Measurements from ENCODE around the gene ARMC2. TPM values are rescaled to one million over a fixed set of nuclear protein-coding genes. Genes with fewer than 3 reads are reported as not detected.

Gene ARMC2
- polyA plus RNA-seq, 2 donors = 1.0 to 1.1 TPM

- Histone ChIP-seq H3K27ac (ENCODE audit: low read depth in 2 of 2, low read length in 1 of 2) (peak overlapping the region in 1 of 2 donors; percentile 11), H3K4me3 (ENCODE audit: low read depth in 1 of 2, low read length in 2 of 2) (no peak overlapping the region), H3K27me3 (ENCODE audit: control insufficient read depth in 1 of 2, insufficient read depth in 2 of 2, low read length in 2 of 2) (no peaks in the 10 kb centered on the region), H3K4me1 (ENCODE audit: control insufficient read depth in 2 of 2, insufficient read depth in 2 of 2, low read length in 1 of 2) (peaks cover 2 to 12% of the 10 kb centered on the region in 2 donors), H3K36me3 (ENCODE audit: control insufficient read depth in 2 of 2, insufficient read depth in 2 of 2, low read length in 1 of 2) (no peaks in the 10 kb centered on the region), H3K9me3 (ENCODE audit: control insufficient read depth in 2 of 2, insufficient read depth in 1 of 2, low read depth in 1 of 2, low read length in 1 of 2) (no peaks in the 10 kb centered on the region)
- 53 to 71% methylated on average over 27 of the region's 27 CpGs for WGBS, 2 donors
Measured at GRCh38 chr6:108952776-108953486, 104.7 kb downstream of the ARMC2 start.

- H3K4me1 ChIP-seq (ENCODE audit: control insufficient read depth in 2 of 2, insufficient read depth in 2 of 2, low read length in 1 of 2) = peaks cover 2 to 7% of the 10 kb centered on the region in 2 donors
- no peak overlapping the region for H3K27ac ChIP-seq (ENCODE audit: low read depth in 2 of 2, low read length in 1 of 2)
- H3K27me3 ChIP-seq (ENCODE audit: control insufficient read depth in 1 of 2, insufficient read depth in 2 of 2, low read length in 2 of 2) = no peaks in the 10 kb centered on the region
- no peaks in the 10 kb centered on the region for H3K9me3 ChIP-seq (ENCODE audit: control insufficient read depth in 2 of 2, insufficient read depth in 1 of 2, low read depth in 1 of 2, low read length in 1 of 2)
- H3K4me3 ChIP-seq (ENCODE audit: low read depth in 1 of 2, low read length in 2 of 2) = no peak overlapping the region
- no peaks in the 10 kb centered on the region for H3K36me3 ChIP-seq (ENCODE audit: control insufficient read depth in 2 of 2, insufficient read depth in 2 of 2, low read length in 1 of 2)
Measured at GRCh38 chr6:108953681-108954080, 105.5 kb downstream of the ARMC2 start.

- H3K4me3 ChIP-seq (ENCODE audit: low read depth in 1 of 2, low read length in 2 of 2) = no peak overlapping the region
- no peak overlapping the region for H3K27ac ChIP-seq (ENCODE audit: low read depth in 2 of 2, low read length in 1 of 2)
- H3K4me1 ChIP-seq (ENCODE audit: control insufficient read depth in 2 of 2, insufficient read depth in 2 of 2, low read length in 1 of 2) = peaks cover 2 to 10% of the 10 kb centered on the region in 2 donors
- no peaks in the 10 kb centered on the region for H3K9me3 ChIP-seq (ENCODE audit: control insufficient read depth in 2 of 2, insufficient read depth in 1 of 2, low read depth in 1 of 2, low read length in 1 of 2)
- H3K27me3 ChIP-seq (ENCODE audit: control insufficient read depth in 1 of 2, insufficient read depth in 2 of 2, low read length in 2 of 2) = no peaks in the 10 kb centered on the region
- H3K36me3 ChIP-seq (ENCODE audit: control insufficient read depth in 2 of 2, insufficient read depth in 2 of 2, low read length in 1 of 2) = no peaks in the 10 kb centered on the region
- 84 to 87% methylated on average over 15 of the region's 15 CpGs for WGBS, 2 donors
Measured at GRCh38 chr6:108955329-108955949, 107.2 kb downstream of the ARMC2 start.

GRCh38 chr6:108957221-108957620 lies 109.0 kb downstream of the ARMC2 start:
- 85 to 88% methylated on average over 4 of the region's 4 CpGs for WGBS, 2 donors
- Histone ChIP-seq H3K27me3 (ENCODE audit: control insufficient read depth in 1 of 2, insufficient read depth in 2 of 2, low read length in 2 of 2) (no peaks in the 10 kb centered on the region), H3K27ac (ENCODE audit: low read depth in 2 of 2, low read length in 1 of 2) (no peak overlapping the region), H3K4me1 (ENCODE audit: control insufficient read depth in 2 of 2, insufficient read depth in 2 of 2, low read length in 1 of 2) (peaks cover 0 to 7% of the 10 kb centered on the region in 2 donors), H3K9me3 (ENCODE audit: control insufficient read depth in 2 of 2, insufficient read depth in 1 of 2, low read depth in 1 of 2, low read length in 1 of 2) (no peaks in the 10 kb centered on the region), H3K36me3 (ENCODE audit: control insufficient read depth in 2 of 2, insufficient read depth in 2 of 2, low read length in 1 of 2) (no peaks in the 10 kb centered on the region), H3K4me3 (ENCODE audit: low read depth in 1 of 2, low read length in 2 of 2) (no peak overlapping the region)

- Histone ChIP-seq H3K27me3 (ENCODE audit: control insufficient read depth in 1 of 2, insufficient read depth in 2 of 2, low read length in 2 of 2) (no peaks in the 10 kb centered on the region), H3K4me3 (ENCODE audit: low read depth in 1 of 2, low read length in 2 of 2) (no peak overlapping the region), H3K4me1 (ENCODE audit: control insufficient read depth in 2 of 2, insufficient read depth in 2 of 2, low read length in 1 of 2) (peaks cover 0 to 2% of the 10 kb centered on the region in 2 donors), H3K9me3 (ENCODE audit: control insufficient read depth in 2 of 2, insufficient read depth in 1 of 2, low read depth in 1 of 2, low read length in 1 of 2) (no peaks in the 10 kb centered on the region), H3K27ac (ENCODE audit: low read depth in 2 of 2, low read length in 1 of 2) (no peak overlapping the region), H3K36me3 (ENCODE audit: control insufficient read depth in 2 of 2, insufficient read depth in 2 of 2, low read length in 1 of 2) (no peaks in the 10 kb centered on the region)
- 90 to 91% methylated on average over 10 of the region's 10 CpGs for WGBS, 2 donors
Measured at GRCh38 chr6:108958900-108959770, 110.9 kb downstream of the ARMC2 start.

GRCh38 chr6:108959972-108960582 lies 111.9 kb downstream of the ARMC2 start:
- H3K9me3 ChIP-seq (ENCODE audit: control insufficient read depth in 2 of 2, insufficient read depth in 1 of 2, low read depth in 1 of 2, low read length in 1 of 2) = no peaks in the 10 kb centered on the region
- H3K4me1 ChIP-seq (ENCODE audit: control insufficient read depth in 2 of 2, insufficient read depth in 2 of 2, low read length in 1 of 2) = peaks cover 0 to 2% of the 10 kb centered on the region in 2 donors
- no peaks in the 10 kb centered on the region for H3K27me3 ChIP-seq (ENCODE audit: control insufficient read depth in 1 of 2, insufficient read depth in 2 of 2, low read length in 2 of 2)
- 82 to 87% methylated on average over 10 of the region's 10 CpGs for WGBS, 2 donors
- no peak overlapping the region for H3K4me3 ChIP-seq (ENCODE audit: low read depth in 1 of 2, low read length in 2 of 2)
- peak overlapping the region; percentile 25 to 45 for H3K27ac ChIP-seq (ENCODE audit: low read depth in 2 of 2, low read length in 1 of 2)
- H3K36me3 ChIP-seq (ENCODE audit: control insufficient read depth in 2 of 2, insufficient read depth in 2 of 2, low read length in 1 of 2) = no peaks in the 10 kb centered on the region

GRCh38 chr6:108960601-108961000 lies 112.4 kb downstream of the ARMC2 start:
- H3K4me3 ChIP-seq (ENCODE audit: low read depth in 1 of 2, low read length in 2 of 2) = no peak overlapping the region
- H3K4me1 ChIP-seq (ENCODE audit: control insufficient read depth in 2 of 2, insufficient read depth in 2 of 2, low read length in 1 of 2) = peaks cover 0 to 2% of the 10 kb centered on the region in 2 donors
- peak overlapping the region in 1 of 2 donors; percentile 50 for H3K27ac ChIP-seq (ENCODE audit: low read depth in 2 of 2, low read length in 1 of 2)
- H3K36me3 ChIP-seq (ENCODE audit: control insufficient read depth in 2 of 2, insufficient read depth in 2 of 2, low read length in 1 of 2) = no peaks in the 10 kb centered on the region
- WGBS, 2 donors = 86 to 89% methylated on average over 7 of the region's 7 CpGs
- no peaks in the 10 kb centered on the region for H3K27me3 ChIP-seq (ENCODE audit: control insufficient read depth in 1 of 2, insufficient read depth in 2 of 2, low read length in 2 of 2)
- no peaks in the 10 kb centered on the region for H3K9me3 ChIP-seq (ENCODE audit: control insufficient read depth in 2 of 2, insufficient read depth in 1 of 2, low read depth in 1 of 2, low read length in 1 of 2)

- 98% methylated on average over 14 of the region's 14 CpGs for WGBS, 2 donors
- H3K36me3 ChIP-seq (ENCODE audit: control insufficient read depth in 2 of 2, insufficient read depth in 2 of 2, low read length in 1 of 2) = no peaks in the 10 kb centered on the region
- H3K4me3 ChIP-seq (ENCODE audit: low read depth in 1 of 2, low read length in 2 of 2) = no peak overlapping the region
- no peaks in the 10 kb centered on the region for H3K27me3 ChIP-seq (ENCODE audit: control insufficient read depth in 1 of 2, insufficient read depth in 2 of 2, low read length in 2 of 2)
- peaks cover 0 to 2% of the 10 kb centered on the region in 2 donors for H3K4me1 ChIP-seq (ENCODE audit: control insufficient read depth in 2 of 2, insufficient read depth in 2 of 2, low read length in 1 of 2)
- H3K9me3 ChIP-seq (ENCODE audit: control insufficient read depth in 2 of 2, insufficient read depth in 1 of 2, low read depth in 1 of 2, low read length in 1 of 2) = no peaks in the 10 kb centered on the region
- H3K27ac ChIP-seq (ENCODE audit: low read depth in 2 of 2, low read length in 1 of 2) = peak overlapping the region in 1 of 2 donors; percentile 50
Measured at GRCh38 chr6:108961077-108961476, 112.9 kb downstream of the ARMC2 start.

GRCh38 chr6:108961985-108962384 lies 113.8 kb downstream of the ARMC2 start:
- Histone ChIP-seq H3K4me1 (ENCODE audit: control insufficient read depth in 2 of 2, insufficient read depth in 2 of 2, low read length in 1 of 2) (peaks cover 0 to 2% of the 10 kb centered on the region in 2 donors), H3K27me3 (ENCODE audit: control insufficient read depth in 1 of 2, insufficient read depth in 2 of 2, low read length in 2 of 2) (no peaks in the 10 kb centered on the region), H3K36me3 (ENCODE audit: control insufficient read depth in 2 of 2, insufficient read depth in 2 of 2, low read length in 1 of 2) (no peaks in the 10 kb centered on the region), H3K9me3 (ENCODE audit: control insufficient read depth in 2 of 2, insufficient read depth in 1 of 2, low read depth in 1 of 2, low read length in 1 of 2) (no peaks in the 10 kb centered on the region), H3K4me3 (ENCODE audit: low read depth in 1 of 2, low read length in 2 of 2) (no peak overlapping the region), H3K27ac (ENCODE audit: low read depth in 2 of 2, low read length in 1 of 2) (peak overlapping the region in 1 of 2 donors; percentile 8)
- WGBS, 2 donors = 68 to 79% methylated on average over 6 of the region's 6 CpGs

All from esophagus (tissue), 2 donors.